GM04503 (cell line): ENCODE results near the gene TMEM92.
A peak's percentile ranks its signal among the peaks of the same experiment; 100 is the strongest.
"Not testable (repeated sequence)": the region's sequence is repeated elsewhere in the genome, so short reads cannot be mapped to it uniquely, and the experiment has no call there.

Source experiments
- DNase-seq: peaks from one replicate; pipeline ENCODE4 v3.0.0-alpha.2; 2012; ENCODE audit warnings: low read depth

The TMEM92 gene

GRCh38 chr17:50276588-50277356 lies 2.5 kb downstream of the TMEM92 start:
- DNase-seq: no peak

- no peak for DNase-seq
Measured at GRCh38 chr17:50277357-50277754, 3.1 kb downstream of the TMEM92 start.

DNA sequence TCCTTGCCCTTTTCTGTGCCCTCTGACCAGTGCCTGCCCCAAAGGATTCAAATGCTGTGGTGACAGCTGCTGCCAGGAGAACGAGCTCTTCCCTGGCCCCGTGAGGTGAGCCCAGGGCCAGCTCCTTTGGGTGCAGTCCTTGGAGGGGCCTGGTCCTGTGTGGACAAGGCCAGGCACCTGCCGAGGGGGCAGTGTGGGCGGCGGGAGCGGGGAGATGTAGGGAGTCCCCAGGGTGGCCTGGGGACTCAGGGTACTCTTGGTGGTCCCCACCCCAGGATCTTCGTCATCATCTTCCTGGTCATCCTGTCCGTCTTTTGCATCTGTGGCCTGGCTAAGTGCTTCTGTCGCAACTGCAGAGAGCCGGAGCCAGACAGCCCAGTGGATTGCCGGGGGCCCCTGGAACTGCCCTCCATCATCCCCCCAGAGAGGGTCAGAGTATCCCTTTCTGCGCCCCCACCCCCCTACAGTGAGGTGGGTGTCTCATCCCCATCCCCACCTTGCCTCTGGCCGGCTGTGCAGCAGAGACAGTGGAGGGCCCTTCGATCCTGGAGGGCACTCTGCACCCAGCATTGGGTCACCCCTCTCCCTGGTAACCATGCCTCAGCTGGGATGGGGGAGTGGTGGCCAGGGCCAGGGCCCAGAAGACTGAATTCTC lies 4.4 kb downstream of the TMEM92 start:
- DNase-seq: no peak

DNA sequence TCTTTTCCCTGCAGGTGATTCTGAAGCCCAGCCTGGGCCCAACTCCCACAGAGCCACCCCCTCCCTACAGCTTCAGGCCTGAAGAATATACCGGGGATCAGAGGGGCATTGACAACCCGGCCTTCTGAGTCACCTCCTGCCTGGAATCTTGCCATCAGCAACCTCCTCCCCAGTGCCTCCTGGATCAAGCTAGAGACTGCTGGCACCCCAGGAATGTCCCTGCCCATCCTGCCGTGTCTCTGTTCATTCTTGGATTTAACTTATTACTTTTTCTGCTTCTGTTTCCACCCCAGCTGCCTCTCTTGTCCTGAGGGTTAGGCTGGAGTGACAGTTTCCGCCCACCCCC lies 4.9 kb downstream of the TMEM92 start:
- no peak for DNase-seq

GRCh38 chr17:50279639-50280038 lies 5.4 kb downstream of the TMEM92 start:
- DNase-seq: no peak

GRCh38 chr17:50280068-50280467 lies 5.8 kb downstream of the TMEM92 start:
- no peak for DNase-seq

DNA sequence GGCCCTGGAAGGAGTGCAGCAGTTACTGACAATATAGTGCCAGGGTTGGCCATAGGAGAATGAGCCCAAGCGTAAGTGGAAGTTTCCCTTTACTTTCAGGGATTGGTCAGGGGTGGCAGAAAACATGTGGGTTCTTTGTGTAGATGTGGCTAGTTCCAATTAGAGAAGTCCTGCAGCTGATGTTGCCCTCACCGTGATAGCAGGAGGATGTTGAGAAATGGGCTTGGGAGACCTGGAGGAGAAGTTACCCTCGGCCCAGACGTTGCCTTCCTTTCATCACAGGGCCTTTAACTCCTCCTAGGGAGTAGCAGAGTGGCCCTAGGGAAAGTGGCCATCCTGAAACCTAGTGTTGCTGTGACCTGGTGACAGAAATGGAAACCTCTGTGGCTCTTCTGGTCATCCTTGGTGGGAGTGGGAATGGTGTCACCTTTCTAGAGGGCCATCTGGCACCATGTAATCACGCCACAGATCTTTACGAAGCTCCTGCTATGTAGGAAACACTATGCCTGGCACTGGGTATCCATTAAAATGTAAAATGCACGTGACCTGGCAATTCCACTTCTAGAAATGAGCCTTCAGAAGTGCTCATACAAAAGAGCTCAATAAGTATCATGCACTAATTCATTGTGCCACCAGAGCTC lies 6.7 kb downstream of the TMEM92 start:
- no peak for DNase-seq

GRCh38 chr17:50281739-50282401 lies 7.6 kb downstream of the TMEM92 start:
- DNase-seq: no peak

GRCh38 chr17:50283246-50283645 lies 9.0 kb downstream of the TMEM92 start:
- DNase-seq: no peak

GRCh38 chr17:50283714-50284113 lies 9.4 kb downstream of the TMEM92 start:
- no peak for DNase-seq

DNA sequence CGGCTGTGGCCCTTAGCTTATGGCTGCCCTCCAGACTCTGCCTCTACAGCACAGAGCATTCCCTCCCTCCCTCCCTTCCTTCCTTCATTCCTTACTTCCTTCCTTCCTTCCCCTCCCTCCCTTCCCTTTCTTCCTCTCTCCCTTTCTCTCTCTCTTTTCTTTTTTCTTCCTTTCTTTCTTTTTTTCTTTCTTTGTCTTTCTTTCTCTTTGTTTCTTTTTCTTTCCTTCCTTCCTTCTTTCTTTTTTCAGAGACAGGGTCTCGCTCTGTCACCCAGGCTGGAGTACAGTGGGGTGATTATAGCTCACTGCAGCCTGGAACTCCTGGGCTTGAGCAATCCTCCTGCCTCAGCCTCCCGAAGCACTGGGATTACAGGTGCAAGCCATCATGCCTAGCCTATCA lies 11.7 kb downstream of the TMEM92 start:
- no peak for DNase-seq

- DNase-seq: not testable (repeated sequence)
Measured at GRCh38 chr17:50287302-50287701, 13.0 kb downstream of the TMEM92 start.

- DNase-seq: no peak
Measured at GRCh38 chr17:50288306-50288705, 14.0 kb downstream of the TMEM92 start.

GRCh38 chr17:50289278-50289677 lies 15.0 kb downstream of the TMEM92 start:
- DNase-seq: peak; percentile 71

- DNase-seq: peak; percentile 99
Measured at GRCh38 chr17:50289991-50290702, 15.9 kb downstream of the TMEM92 start.

GRCh38 chr17:50290933-50291332 lies 16.7 kb downstream of the TMEM92 start:
- no peak for DNase-seq

DNA sequence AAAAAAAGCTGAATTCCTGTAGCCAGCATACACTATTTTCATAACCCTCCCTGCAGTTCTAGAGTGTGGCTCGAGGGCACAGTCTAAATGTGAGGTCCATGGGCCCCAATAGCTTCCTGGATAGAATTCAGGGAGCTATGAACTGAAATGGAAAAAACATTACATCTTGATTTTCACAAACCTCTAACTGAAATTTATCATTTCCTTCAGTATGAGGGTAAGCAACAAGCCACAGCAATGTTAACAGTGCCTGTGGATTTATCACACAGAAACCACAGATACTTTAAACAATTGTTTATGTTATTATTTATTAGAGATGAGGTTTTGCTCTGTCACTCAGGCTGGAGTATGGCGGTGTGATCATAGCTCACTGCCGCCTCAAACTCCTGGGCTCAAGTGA lies 18.2 kb downstream of the TMEM92 start:
- no peak for DNase-seq

- DNase-seq: no peak
Measured at GRCh38 chr17:50295021-50295420, 20.8 kb downstream of the TMEM92 start.

- no peak for DNase-seq
Measured at GRCh38 chr17:50297407-50297865, 23.2 kb downstream of the TMEM92 start.

- DNase-seq: no peak
Measured at GRCh38 chr17:50298018-50298417, 23.8 kb downstream of the TMEM92 start.

- DNase-seq: no peak
Measured at GRCh38 chr17:50299776-50300175, 25.5 kb downstream of the TMEM92 start.

DNA sequence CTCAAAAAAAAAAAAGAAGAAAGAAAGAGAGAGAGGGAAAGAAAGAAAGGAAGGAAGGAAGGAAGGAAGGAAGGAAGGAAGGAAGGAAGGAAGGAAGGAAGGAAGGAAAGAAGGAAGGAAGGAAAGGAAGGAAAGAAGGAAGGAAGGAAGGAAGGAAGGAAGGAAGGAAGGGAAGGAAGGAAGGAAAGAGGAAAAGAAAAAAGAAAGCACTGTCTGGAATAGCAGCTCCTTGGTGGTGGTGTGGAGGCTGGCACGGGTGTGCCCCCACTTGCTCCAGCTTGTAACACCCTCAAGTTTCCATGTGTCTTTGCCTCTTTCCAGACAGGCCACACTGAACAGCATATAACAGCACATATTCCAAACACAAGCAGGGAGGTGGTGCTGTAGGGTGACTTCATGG lies 26.6 kb downstream of the TMEM92 start:
- DNase-seq: not testable (repeated sequence)
